Endothelial cell of umbilical vein (primary cell): ENCODE results near the gene FUT2. TPM values are rescaled to one million over a fixed set of nuclear protein-coding genes. Genes with fewer than 3 reads are reported as not detected.

Source experiments
- BruUV-seq: library from RNA; stranded (reverse); fragments of 400-500 nt; replicated peaks from 2 replicates; lab custom pipeline; 2021; lab: Mats Ljungman, UMichigan
- CTCF ChIA-PET: fragments of 300-600, 350-600 bp; sonication (Branson Sonifier 250); formaldehyde crosslinking; loops from one replicate; lab custom pipeline; 2021; ENCODE audit warnings: antibody characterized with exemption, inconsistent platforms; lab: Charles Lee
- POLR2A ChIA-PET: fragments of 300-600, 350-600 bp; sonication (Branson Sonifier 250); formaldehyde crosslinking; loops from one replicate; lab custom pipeline; 2021; ENCODE audit warnings: antibody characterized with exemption, inconsistent platforms; lab: Charles Lee
- DNase-seq: peaks from one replicate; pipeline ENCODE4 v3.0.0-alpha.2; 2011; ENCODE audit warnings: low read depth, low spot score
- FAIRE-seq: peaks from 2 replicates; lab custom pipeline; 2011; peaks lifted over from hg19 to GRCh38; lab: Jason Lieb, UNC
- H2AFZ ChIP-seq: 2 replicates; pipeline ENCODE4 v1.6.0; 2012; ENCODE audit warnings: low read depth, low read length, control low read depth, inconsistent platforms
- H3K27ac ChIP-seq: 2 replicates; pipeline ENCODE4 v1.5.1; 2011; ENCODE audit warnings: low read depth, mild to moderate bottlenecking, control low read depth, low read length, moderate library complexity; ENCODE audit not compliant: insufficient read depth
- H3K27me3 ChIP-seq, 2 experiments: 2 replicates each; pipeline versions ENCODE4 v1.6.0 to v1.6.1; 2011; ENCODE audit warnings: low read length in 2 of 2, mixed read lengths in 1 of 2; ENCODE audit not compliant: control insufficient read depth in 2 of 2, insufficient read depth in 2 of 2
- H3K36me3 ChIP-seq, 2 experiments: 2 replicates in 1 of 2; 3 replicates in 1 of 2; pipeline ENCODE4 v1.5.1; 2011; ENCODE audit warnings: low read length in 2 of 2, mild to moderate bottlenecking in 1 of 2, moderate library complexity in 1 of 2; ENCODE audit not compliant: control insufficient read depth in 2 of 2, insufficient read depth in 2 of 2; ENCODE audit errors: extremely low read depth in 1 of 2
- H3K4me1 ChIP-seq: 3 replicates; pipeline ENCODE4 v1.5.1; 2011; ENCODE audit warnings: mild to moderate bottlenecking, low read length; ENCODE audit not compliant: control insufficient read depth, insufficient read depth; ENCODE audit errors: extremely low read depth
- H3K4me2 ChIP-seq: 2 replicates; pipeline ENCODE4 v1.6.1; 2011; ENCODE audit warnings: low read length, control low read depth, mixed read lengths; ENCODE audit not compliant: insufficient read depth
- H3K4me3 ChIP-seq, 3 experiments: fragments of 200-600 bp in 1 of 3; sonication (generic), shearing (Covaris generic) in 1 of 3; replicated peaks in 1 of 3; 2 replicates each; pipeline ENCODE4 v1.5.1; 2011 to 2016; ENCODE audit warnings: control low read depth in 3 of 3, low read length in 3 of 3, mild to moderate bottlenecking in 2 of 3, inconsistent platforms in 1 of 3, low read depth in 1 of 3, moderate library complexity in 1 of 3; ENCODE audit not compliant: insufficient read depth in 1 of 3
- H3K79me2 ChIP-seq: 2 replicates; pipeline ENCODE4 v1.6.0; 2012; ENCODE audit warnings: low read length, inconsistent platforms; ENCODE audit not compliant: control insufficient read depth, insufficient read depth
- H3K9ac ChIP-seq: replicated peaks from 2 replicates; pipeline ENCODE3; 2011; ENCODE audit warnings: low read length, control low read depth; ENCODE audit not compliant: insufficient read depth; ENCODE audit errors: extremely low read depth
- H3K9me1 ChIP-seq: replicated peaks from 3 replicates; pipeline ENCODE4 v1.6.0; 2011; ENCODE audit warnings: mild to moderate bottlenecking, low read length; ENCODE audit not compliant: control insufficient read depth, insufficient read depth; ENCODE audit errors: extremely low read depth
- H3K9me3 ChIP-seq: replicated peaks from 2 replicates; pipeline ENCODE4 v1.5.1; 2012; ENCODE audit warnings: low read length, inconsistent platforms; ENCODE audit not compliant: control insufficient read depth, insufficient read depth
- H4K20me1 ChIP-seq: replicated peaks from 2 replicates; pipeline ENCODE3; 2011; ENCODE audit warnings: mild to moderate bottlenecking, low read length; ENCODE audit not compliant: control insufficient read depth, insufficient read depth; ENCODE audit errors: extremely low read depth
- EZH2 ChIP-seq: IDR thresholded peaks from 2 replicates; pipeline ENCODE4 v1.6.1; 2012; ENCODE audit warnings: borderline replicate concordance, low read depth, mild to moderate bottlenecking, moderate library complexity, low read length, inconsistent platforms; ENCODE audit not compliant: severe bottlenecking
- GATA2 ChIP-seq: IDR thresholded peaks from 2 replicates; pipeline ENCODE4 v1.7.0; 2011; ENCODE audit warnings: low read depth, mild to moderate bottlenecking, moderate library complexity, mixed read lengths, low read length; ENCODE audit not compliant: insufficient read length, insufficient read depth
- JUN ChIP-seq: IDR thresholded peaks from 2 replicates; pipeline ENCODE4 v1.6.1; 2011; ENCODE audit warnings: borderline replicate concordance, low read depth; ENCODE audit not compliant: insufficient read length, insufficient read depth
- MYC ChIP-seq: IDR thresholded peaks from one replicate; pipeline ENCODE4 v1.6.1; 2011; ENCODE audit warnings: mild to moderate bottlenecking, low read depth, low read length
- POLR2A ChIP-seq: IDR thresholded peaks from 2 replicates; pipeline ENCODE4 v1.6.1; 2012; ENCODE audit warnings: low read depth, mild to moderate bottlenecking, control low read depth, low read length
- POLR2AphosphoS5 ChIP-seq: IDR thresholded peaks from 2 replicates; pipeline ENCODE4 v1.6.1; 2012; ENCODE audit warnings: low read depth, mild to moderate bottlenecking, control low read depth, low read length, moderate library complexity; ENCODE audit not compliant: insufficient read depth
- dilution Hi-C: fragments of 300-500 bp; cut with MboI; formaldehyde crosslinking; loops from one replicate; pipeline ENCODE4 v1.15.0; 2019; ENCODE audit warnings: low sequenced_read_pairs; ENCODE audit not compliant: extremely low pct_ligation_motif_present
- intact Hi-C: fragments of 100-400 bp; cut with micrococcal nuclease; formaldehyde crosslinking; loops from one replicate; pipeline ENCODE4 v1.10.0; 2022
- polyA plus RNA-seq, 4 experiments: library from polyadenylated mRNA; depleted of rRNA in 3 of 4; stranded (reverse) in 3 of 4; unstranded in 1 of 4; fragments of >200 nt; gene quantifications; 2 replicates each; pipeline versions ENCODE4 v1.2.1 to v1.2.3, GENCODE V29; 2011 to 2012; ENCODE audit warnings: missing spikeins in 1 of 4
- total RNA-seq: library from RNA; stranded (reverse); gene quantifications from 2 replicates; pipeline ENCODE4 v1.2.3, GENCODE V29; 2021
- TF ChIP-seq, protein P1 (sequence below): IDR thresholded peaks from 2 replicates; pipeline ENCODE4 v1.6.1; 2011; ENCODE audit not compliant: insufficient read depth, insufficient read length
- TF ChIP-seq, protein P2 (sequence below), 2 donors: IDR thresholded peaks; 1 replicate in 1 of 2; 2 replicates in 1 of 2; pipeline ENCODE4 v1.5.1; 2011; ENCODE audit warnings: low read length in 2 of 2, mild to moderate bottlenecking in 2 of 2, moderate library complexity in 2 of 2, control low read depth in 1 of 2, inconsistent platforms in 1 of 2, low read depth in 1 of 2; ENCODE audit not compliant: insufficient read depth in 1 of 2; ENCODE audit errors: extremely low read depth in 1 of 2

Gene FUT2
- total and polyA plus RNA-seq, 2 donors (not counting 3 experiments of a cell fraction or from before 2014, with no cell fraction given), result not detected

DNA sequence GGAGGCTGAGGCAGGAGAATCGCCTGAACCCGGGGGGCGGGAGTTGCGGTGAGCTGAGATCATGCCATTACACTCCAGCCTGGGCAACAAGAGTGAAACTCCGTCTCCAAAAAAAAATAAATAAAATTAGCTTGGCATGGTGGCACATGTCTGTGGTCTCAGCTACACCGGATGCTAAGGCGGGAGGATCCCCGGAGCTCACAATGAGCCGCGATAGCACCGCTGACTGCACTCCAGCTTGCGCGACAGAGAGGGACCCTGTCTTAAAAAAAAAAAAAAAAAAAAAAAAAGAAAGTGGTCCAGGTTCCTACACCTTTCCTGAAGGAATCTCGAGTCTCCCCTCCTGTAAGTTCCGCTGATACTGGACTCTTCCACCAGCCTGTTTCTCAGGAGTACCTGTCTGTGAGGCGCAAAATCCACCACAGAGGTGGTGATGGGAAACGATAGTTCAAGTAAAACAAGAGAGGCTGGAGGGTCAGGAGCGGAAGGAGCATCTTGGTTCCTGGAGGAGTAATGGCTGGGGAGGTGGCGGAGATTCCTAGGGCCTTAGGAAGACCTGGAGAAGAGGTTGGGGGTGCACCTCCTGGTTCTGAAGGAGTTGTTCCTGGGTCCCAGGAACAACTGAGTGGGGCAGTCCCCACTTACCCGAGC is 56.2 kb downstream of the FUT2 start:
- intact Hi-C loops, result loop anchor here (1.0 kb wide), 1 partner anchor 8 kb away; no protein-coding TSS in a partner anchor

More for the DNA sequence above, 56.2 kb downstream of the FUT2 start:
- Histone ChIP-seq H3K4me2 (peak overlapping the region; percentile 90), H3K36me3 (peaks cover 0 to 3% of the 10 kb centered on the region in 2 experiments), H3K9me1 (no peaks in the 10 kb centered on the region), H3K4me1 (peaks cover 11% of the 10 kb centered on the region), H3K79me2 (peaks cover 23% of the 10 kb centered on the region), H3K4me3 (peak overlapping the region; percentile 56 to 81 (median 65)), H2AFZ (peak overlapping the region; percentile 96), H3K27me3 (no peaks in the 10 kb centered on the region), H3K9ac (peak overlapping the region; percentile 60), H4K20me1 (no peaks in the 10 kb centered on the region), H3K27ac (peak overlapping the region; percentile 5), H3K9me3 (no peaks in the 10 kb centered on the region)
- CTCF ChIA-PET, result interaction anchor here (1.1 to 1.6 kb wide), 3 partner anchors 13 to 76 kb away, joined by 3 to 12 read pairs (median 6); no protein-coding TSS in a partner anchor
- peak; percentile 83 for FAIRE-seq
- POLR2A ChIA-PET, result interaction anchor here (0.5 to 0.7 kb wide), 3 partner anchors 128 to 744 kb away, joined by 3 to 15 read pairs (median 3); no protein-coding TSS in a partner anchor
- BruUV-seq, result TSS peak; percentile 63
- dilution Hi-C loops, result no loop called here
- no peak for TF ChIP-seq EZH2
- TF ChIP-seq, protein P1, sequence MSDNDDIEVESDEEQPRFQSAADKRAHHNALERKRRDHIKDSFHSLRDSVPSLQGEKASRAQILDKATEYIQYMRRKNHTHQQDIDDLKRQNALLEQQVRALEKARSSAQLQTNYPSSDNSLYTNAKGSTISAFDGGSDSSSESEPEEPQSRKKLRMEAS, result no peak
- no peak for TF ChIP-seq POLR2A
- TF ChIP-seq GATA2, result no peak
- no peak for TF ChIP-seq JUN
- TF ChIP-seq, protein P2, sequence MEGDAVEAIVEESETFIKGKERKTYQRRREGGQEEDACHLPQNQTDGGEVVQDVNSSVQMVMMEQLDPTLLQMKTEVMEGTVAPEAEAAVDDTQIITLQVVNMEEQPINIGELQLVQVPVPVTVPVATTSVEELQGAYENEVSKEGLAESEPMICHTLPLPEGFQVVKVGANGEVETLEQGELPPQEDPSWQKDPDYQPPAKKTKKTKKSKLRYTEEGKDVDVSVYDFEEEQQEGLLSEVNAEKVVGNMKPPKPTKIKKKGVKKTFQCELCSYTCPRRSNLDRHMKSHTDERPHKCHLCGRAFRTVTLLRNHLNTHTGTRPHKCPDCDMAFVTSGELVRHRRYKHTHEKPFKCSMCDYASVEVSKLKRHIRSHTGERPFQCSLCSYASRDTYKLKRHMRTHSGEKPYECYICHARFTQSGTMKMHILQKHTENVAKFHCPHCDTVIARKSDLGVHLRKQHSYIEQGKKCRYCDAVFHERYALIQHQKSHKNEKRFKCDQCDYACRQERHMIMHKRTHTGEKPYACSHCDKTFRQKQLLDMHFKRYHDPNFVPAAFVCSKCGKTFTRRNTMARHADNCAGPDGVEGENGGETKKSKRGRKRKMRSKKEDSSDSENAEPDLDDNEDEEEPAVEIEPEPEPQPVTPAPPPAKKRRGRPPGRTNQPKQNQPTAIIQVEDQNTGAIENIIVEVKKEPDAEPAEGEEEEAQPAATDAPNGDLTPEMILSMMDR (IDR thresholded peaks at IDR 0.05; ENCODE audit: extremely low read depth in 1 of 2, insufficient read depth in 1 of 2, low read depth in 1 of 2, low read length in 2 of 2), result no peak
- no peak for TF ChIP-seq POLR2AphosphoS5
- TF ChIP-seq MYC, result no peak
- peak; percentile 45 for DNase-seq
